Parathyroid adenoma (tissue), 2 donors: ENCODE data around the gene NONO.
"Not testable (repeated sequence)": the region's sequence is repeated elsewhere in the genome, so short reads cannot be mapped to it uniquely, and the experiment has no call there.

Source experiments
- H2AFZ ChIP-seq: fragments of 300-600 bp; sonication (generic); one replicate; pipeline ENCODE4 v1.7.0; 2017; ENCODE audit warnings: antibody characterized with exemption, mild to moderate bottlenecking
- H3K27ac ChIP-seq: fragments of 300-600 bp; sonication (generic); one replicate; pipeline ENCODE4 v1.7.0; 2017
- H3K27me3 ChIP-seq: fragments of 300-600 bp; sonication (generic); one replicate; pipeline ENCODE4 v1.7.0; 2017; ENCODE audit warnings: low read length; ENCODE audit not compliant: control insufficient read depth, insufficient read depth
- H3K36me3 ChIP-seq: fragments of 300-600 bp; sonication (generic); one replicate; pipeline ENCODE4 v1.7.0; 2017; ENCODE audit warnings: low read length; ENCODE audit not compliant: control insufficient read depth, insufficient read depth
- H3K4me1 ChIP-seq: fragments of 300-600 bp; sonication (generic); one replicate; pipeline ENCODE4 v1.7.0; 2017; ENCODE audit warnings: control low read depth
- H3K4me2 ChIP-seq: fragments of 300-600 bp; sonication (generic); one replicate; pipeline ENCODE4 v1.7.0; 2017; ENCODE audit warnings: low read length
- H3K4me3 ChIP-seq: fragments of 300-600 bp; sonication (generic); one replicate; pipeline ENCODE4 v1.7.0; 2017; ENCODE audit warnings: low read depth, low read length
- H3K79me2 ChIP-seq: fragments of 300-600 bp; sonication (generic); one replicate; pipeline ENCODE4 v1.7.0; 2017; ENCODE audit warnings: control low read depth
- H3K9ac ChIP-seq: fragments of 300-600 bp; sonication (generic); one replicate; pipeline ENCODE4 v1.7.0; 2017; ENCODE audit warnings: mild to moderate bottlenecking
- H3K9me3 ChIP-seq: fragments of 300-600 bp; sonication (generic); one replicate; pipeline ENCODE4 v1.7.0; 2017; ENCODE audit warnings: low read length; ENCODE audit not compliant: control insufficient read depth
- TF ChIP-seq, protein P1 (sequence below): fragments of 300-600 bp; sonication (generic); IDR thresholded peaks from one replicate; pipeline ENCODE4 v1.7.0; 2017; ENCODE audit warnings: antibody characterized with exemption, mild to moderate bottlenecking
- donor health status: primary hyperparathyroidism.

The NONO gene

GRCh38 chrX:71291381-71291780 is 7.9 kb downstream of the NONO start:
- Histone ChIP-seq H3K4me3 (no peak overlapping the region), H3K27ac (no peak overlapping the region), H3K4me1 (no peaks in the 10 kb centered on the region), H3K9ac (no peak overlapping the region), H3K79me2 (peaks cover 8% of the 10 kb centered on the region), H2AFZ (no peak overlapping the region), H3K36me3 (no peaks in the 10 kb centered on the region), H3K4me2 (no peak overlapping the region), H3K27me3 (no peaks in the 10 kb centered on the region), H3K9me3 (no peaks in the 10 kb centered on the region)
- TF ChIP-seq, protein P1, sequence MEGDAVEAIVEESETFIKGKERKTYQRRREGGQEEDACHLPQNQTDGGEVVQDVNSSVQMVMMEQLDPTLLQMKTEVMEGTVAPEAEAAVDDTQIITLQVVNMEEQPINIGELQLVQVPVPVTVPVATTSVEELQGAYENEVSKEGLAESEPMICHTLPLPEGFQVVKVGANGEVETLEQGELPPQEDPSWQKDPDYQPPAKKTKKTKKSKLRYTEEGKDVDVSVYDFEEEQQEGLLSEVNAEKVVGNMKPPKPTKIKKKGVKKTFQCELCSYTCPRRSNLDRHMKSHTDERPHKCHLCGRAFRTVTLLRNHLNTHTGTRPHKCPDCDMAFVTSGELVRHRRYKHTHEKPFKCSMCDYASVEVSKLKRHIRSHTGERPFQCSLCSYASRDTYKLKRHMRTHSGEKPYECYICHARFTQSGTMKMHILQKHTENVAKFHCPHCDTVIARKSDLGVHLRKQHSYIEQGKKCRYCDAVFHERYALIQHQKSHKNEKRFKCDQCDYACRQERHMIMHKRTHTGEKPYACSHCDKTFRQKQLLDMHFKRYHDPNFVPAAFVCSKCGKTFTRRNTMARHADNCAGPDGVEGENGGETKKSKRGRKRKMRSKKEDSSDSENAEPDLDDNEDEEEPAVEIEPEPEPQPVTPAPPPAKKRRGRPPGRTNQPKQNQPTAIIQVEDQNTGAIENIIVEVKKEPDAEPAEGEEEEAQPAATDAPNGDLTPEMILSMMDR = no peak

DNA sequence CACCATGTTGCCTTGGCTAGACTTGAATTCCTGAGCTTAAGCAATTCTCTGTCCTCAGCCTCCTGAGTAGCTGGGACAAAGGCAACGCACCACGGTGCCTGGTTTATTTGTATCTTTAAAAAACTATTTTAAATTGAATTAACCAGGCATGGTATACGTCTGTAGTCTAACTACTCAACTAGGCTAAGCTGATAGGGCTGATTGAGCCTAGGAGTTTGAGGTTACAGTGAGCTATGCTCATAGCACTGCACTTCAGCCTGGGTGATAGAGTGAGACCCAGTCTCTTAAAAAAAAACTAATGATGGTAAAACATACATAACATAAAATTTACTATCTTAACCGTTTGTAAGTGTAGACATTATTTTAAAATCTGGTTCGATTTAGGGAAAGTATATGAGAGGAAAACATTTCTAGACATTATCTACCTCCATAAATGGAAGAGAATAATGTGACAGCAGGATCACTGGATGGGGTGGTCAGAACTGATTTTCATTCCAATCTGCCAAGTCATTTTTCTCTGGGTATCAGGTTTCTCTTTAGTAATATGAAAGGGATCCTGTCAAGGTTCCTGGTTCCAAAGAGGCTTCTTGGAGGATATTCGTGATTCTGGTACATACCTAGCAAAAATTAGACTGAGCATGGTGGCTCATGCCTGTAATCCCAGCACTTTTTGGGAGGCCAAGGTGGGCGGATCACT is 9.4 kb downstream of the NONO start:
- H3K27me3 ChIP-seq = no peaks in the 10 kb centered on the region
- H3K9me3 ChIP-seq = no peaks in the 10 kb centered on the region
- no peak overlapping the region for H3K4me2 ChIP-seq
- peaks cover 3% of the 10 kb centered on the region for H3K79me2 ChIP-seq
- TF ChIP-seq, protein P1 = no peak
- H3K4me1 ChIP-seq = no peaks in the 10 kb centered on the region
- no peak overlapping the region for H3K4me3 ChIP-seq
- H2AFZ ChIP-seq = no peak overlapping the region
- H3K36me3 ChIP-seq = no peaks in the 10 kb centered on the region
- H3K27ac ChIP-seq = no peak overlapping the region
- no peak overlapping the region for H3K9ac ChIP-seq

- Histone ChIP-seq H3K4me2 (no peak overlapping the region), H3K9me3 (no peaks in the 10 kb centered on the region), H3K4me3 (no peak overlapping the region), H3K27ac (no peak overlapping the region), H3K4me1 (no peaks in the 10 kb centered on the region), H3K79me2 (no peaks in the 10 kb centered on the region), H3K36me3 (no peaks in the 10 kb centered on the region), H3K9ac (no peak overlapping the region), H3K27me3 (no peaks in the 10 kb centered on the region), H2AFZ (no peak overlapping the region)
- TF ChIP-seq, protein P1 = no peak
These were observed 13.4 kb downstream of the NONO start for GRCh38 chrX:71296806-71297205.

- Histone ChIP-seq H3K9me3 (no peaks in the 10 kb centered on the region), H3K27me3 (no peaks in the 10 kb centered on the region), H3K79me2 (no peaks in the 10 kb centered on the region), H3K27ac (no peak overlapping the region), H3K4me1 (no peaks in the 10 kb centered on the region), H3K36me3 (no peaks in the 10 kb centered on the region), H3K4me3 (no peak overlapping the region), H3K9ac (no peak overlapping the region), H3K4me2 (no peak overlapping the region), H2AFZ (no peak overlapping the region)
- TF ChIP-seq, protein P1 = no peak
These were observed 14.7 kb downstream of the NONO start for GRCh38 chrX:71298119-71298518.

- H3K4me1 ChIP-seq, H3K4me3 ChIP-seq, H3K9me3 ChIP-seq, H3K9ac ChIP-seq, H3K27me3 ChIP-seq, H3K4me2 ChIP-seq, H3K36me3 ChIP-seq, H3K27ac ChIP-seq, H3K79me2 ChIP-seq, H2AFZ ChIP-seq: not testable (repeated sequence)
These were observed 16.6 kb downstream of the NONO start for GRCh38 chrX:71300064-71300463.

- H3K4me3 ChIP-seq, H3K4me2 ChIP-seq, H3K27me3 ChIP-seq, H3K9me3 ChIP-seq, H3K27ac ChIP-seq, H3K36me3 ChIP-seq, H3K9ac ChIP-seq, H2AFZ ChIP-seq, H3K79me2 ChIP-seq, H3K4me1 ChIP-seq: not testable (repeated sequence)
These were observed 17.1 kb downstream of the NONO start for GRCh38 chrX:71300495-71300894.
